NT2/D1 (cell line): Measurements from ENCODE around the gene CELSR1.

Source experiments
- SUZ12 ChIP-seq: IDR thresholded peaks from 2 replicates; pipeline ENCODE4 v1.6.1; 2011; ENCODE audit not compliant: insufficient read length, insufficient read depth; ENCODE audit errors: extremely low read depth
- YY1 ChIP-seq: IDR thresholded peaks from 2 replicates; pipeline ENCODE4 v1.6.1; 2011; ENCODE audit not compliant: insufficient read length, insufficient read depth
- ZNF274 ChIP-seq: IDR thresholded peaks from 2 replicates; pipeline ENCODE4 v1.6.1; 2011; ENCODE audit warnings: mild to moderate bottlenecking, low read depth, low read length

DNA sequence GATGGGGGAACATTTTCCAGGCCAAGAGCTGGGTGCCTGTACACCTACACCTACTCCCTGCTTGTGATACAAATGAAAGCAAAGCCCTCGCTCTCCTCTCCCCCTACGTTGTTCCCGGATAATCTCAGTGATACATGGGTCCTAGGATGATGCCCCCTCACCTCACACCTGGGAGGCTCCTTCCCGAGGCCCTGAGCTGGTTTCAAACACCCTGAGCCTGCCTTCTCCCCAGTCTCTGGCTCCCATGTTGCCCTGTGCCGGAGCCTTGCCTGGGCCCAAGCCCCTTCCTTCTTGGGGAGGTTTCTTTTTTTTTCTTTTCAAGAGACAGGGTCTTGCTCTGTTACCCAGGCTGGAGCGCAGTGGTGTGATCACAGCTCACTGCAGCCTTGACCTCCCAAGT is 178.7 kb downstream of the CELSR1 start:
- no peak for TF ChIP-seq YY1
- TF ChIP-seq SUZ12: no peak
- no peak for TF ChIP-seq ZNF274
